C4-2B (cell line): ENCODE measurements around the gene HECTD1.
A peak's percentile ranks its signal among the peaks of the same experiment; 100 is the strongest.

Source experiments
- CTCF ChIP-seq: fragments of 450-650 bp; conservative IDR thresholded peaks from 2 replicates; pipeline ENCODE4 v1.5.1; 2017; ENCODE audit warnings: mild to moderate bottlenecking
- ZFX ChIP-seq: fragments of 450-650 bp; IDR thresholded peaks from 2 replicates; pipeline ENCODE4 v1.6.1; 2017

- TF ChIP-seq CTCF (peak; percentile 97), ZFX (no peak)
These were observed at the start of gene HECTD1 for GRCh38 chr14:31207755-31208545.
